HL-60 (cell line): Measurements from ENCODE around the gene TRIM14.
A peak's percentile ranks its signal among the peaks of the same experiment; 100 is the strongest.
"Not testable (repeated sequence)": the region's sequence is repeated elsewhere in the genome, so short reads cannot be mapped to it uniquely, and the experiment has no call there.

ENCODE experiments used
- DNase-seq, 2 experiments: peaks; one replicate each; pipeline ENCODE4 v3.0.0-alpha.2; 2010 to 2020; ENCODE audit warnings: low read depth in 1 of 2, low spot score in 1 of 2
- H3K27ac ChIP-seq: fragments of 250-450 bp; sonication (Bioruptor Pico); replicated peaks from 2 replicates; pipeline ENCODE4 v1.5.1; 2020; ENCODE audit warnings: mild to moderate bottlenecking, moderate library complexity
- H3K27me3 ChIP-seq: fragments of 250-450 bp; sonication (Bioruptor Pico); 2 replicates; pipeline ENCODE4 v1.5.1; 2021; ENCODE audit warnings: mild to moderate bottlenecking, moderate library complexity; ENCODE audit not compliant: insufficient read depth, poor library complexity, severe bottlenecking
- H3K4me3 ChIP-seq: replicated peaks from 2 replicates; pipeline ENCODE4 v1.5.1; 2011; ENCODE audit warnings: mild to moderate bottlenecking, control low read depth, low read length; ENCODE audit not compliant: insufficient read depth
- GABPA ChIP-seq: IDR thresholded peaks from 2 replicates; pipeline ENCODE4 v1.6.1; 2012; ENCODE audit warnings: low read depth
- POLR2AphosphoS5 ChIP-seq: IDR thresholded peaks from 2 replicates; pipeline ENCODE4 v1.6.1; 2012; ENCODE audit warnings: low read depth
- SPI1 ChIP-seq: IDR thresholded peaks from 2 replicates; pipeline ENCODE4 v1.6.1; 2012; ENCODE audit warnings: low read depth, mild to moderate bottlenecking, borderline replicate concordance
- TF ChIP-seq, protein P1 (sequence below): IDR thresholded peaks from 2 replicates; pipeline ENCODE4 v1.6.1; 2012; ENCODE audit warnings: low read depth; ENCODE audit not compliant: insufficient replicate concordance
- TF ChIP-seq, protein P2 (sequence below): IDR thresholded peaks from one replicate; pipeline ENCODE4 v1.5.1; 2011; ENCODE audit warnings: low read length, control low read depth, inconsistent platforms; ENCODE audit not compliant: insufficient read depth

TRIM14 gene

DNA sequence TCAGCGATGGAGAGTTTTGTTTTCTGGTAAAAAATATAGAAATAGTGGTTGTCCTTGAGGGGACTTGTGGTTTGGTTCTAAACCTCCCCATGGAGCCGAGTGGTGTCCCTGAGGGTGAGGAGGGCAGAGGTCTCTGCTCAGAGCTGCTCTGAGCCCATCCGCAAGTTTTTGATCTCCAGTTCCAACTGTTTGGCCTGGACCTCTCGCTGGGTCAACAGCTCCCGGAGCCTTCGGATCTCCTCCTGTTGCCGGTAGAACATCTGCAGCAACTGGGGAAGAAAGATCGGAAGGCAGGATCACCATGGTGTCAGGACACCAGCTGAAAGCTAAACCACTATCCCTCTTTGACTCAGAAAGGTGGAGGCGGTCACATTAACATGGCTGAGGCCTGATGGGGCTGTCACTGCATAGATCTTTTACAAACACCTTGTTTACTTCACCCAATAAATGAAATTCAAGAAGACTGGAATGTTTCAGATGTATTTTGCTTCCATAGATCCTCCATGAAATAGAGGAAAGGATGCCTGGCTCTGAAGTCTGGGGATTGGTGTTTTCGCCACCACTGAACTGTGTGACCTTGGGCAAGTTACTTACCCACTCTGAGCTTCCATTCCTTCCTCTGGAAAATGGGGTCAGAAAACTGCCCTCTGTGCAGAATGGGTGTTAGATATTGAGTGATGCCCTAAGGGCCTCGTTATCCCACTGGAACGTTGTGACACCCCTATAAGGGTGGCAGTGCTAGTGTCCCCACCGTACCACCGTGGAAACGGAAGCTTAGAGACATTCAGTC is 5.8 kb upstream of the TRIM14 start:
- Histone ChIP-seq H3K27me3 (no peaks in the 10 kb centered on the region), H3K4me3 (no peak overlapping the region), H3K27ac (no peak overlapping the region)
- DNase-seq = no peak
- TF ChIP-seq, protein P1, sequence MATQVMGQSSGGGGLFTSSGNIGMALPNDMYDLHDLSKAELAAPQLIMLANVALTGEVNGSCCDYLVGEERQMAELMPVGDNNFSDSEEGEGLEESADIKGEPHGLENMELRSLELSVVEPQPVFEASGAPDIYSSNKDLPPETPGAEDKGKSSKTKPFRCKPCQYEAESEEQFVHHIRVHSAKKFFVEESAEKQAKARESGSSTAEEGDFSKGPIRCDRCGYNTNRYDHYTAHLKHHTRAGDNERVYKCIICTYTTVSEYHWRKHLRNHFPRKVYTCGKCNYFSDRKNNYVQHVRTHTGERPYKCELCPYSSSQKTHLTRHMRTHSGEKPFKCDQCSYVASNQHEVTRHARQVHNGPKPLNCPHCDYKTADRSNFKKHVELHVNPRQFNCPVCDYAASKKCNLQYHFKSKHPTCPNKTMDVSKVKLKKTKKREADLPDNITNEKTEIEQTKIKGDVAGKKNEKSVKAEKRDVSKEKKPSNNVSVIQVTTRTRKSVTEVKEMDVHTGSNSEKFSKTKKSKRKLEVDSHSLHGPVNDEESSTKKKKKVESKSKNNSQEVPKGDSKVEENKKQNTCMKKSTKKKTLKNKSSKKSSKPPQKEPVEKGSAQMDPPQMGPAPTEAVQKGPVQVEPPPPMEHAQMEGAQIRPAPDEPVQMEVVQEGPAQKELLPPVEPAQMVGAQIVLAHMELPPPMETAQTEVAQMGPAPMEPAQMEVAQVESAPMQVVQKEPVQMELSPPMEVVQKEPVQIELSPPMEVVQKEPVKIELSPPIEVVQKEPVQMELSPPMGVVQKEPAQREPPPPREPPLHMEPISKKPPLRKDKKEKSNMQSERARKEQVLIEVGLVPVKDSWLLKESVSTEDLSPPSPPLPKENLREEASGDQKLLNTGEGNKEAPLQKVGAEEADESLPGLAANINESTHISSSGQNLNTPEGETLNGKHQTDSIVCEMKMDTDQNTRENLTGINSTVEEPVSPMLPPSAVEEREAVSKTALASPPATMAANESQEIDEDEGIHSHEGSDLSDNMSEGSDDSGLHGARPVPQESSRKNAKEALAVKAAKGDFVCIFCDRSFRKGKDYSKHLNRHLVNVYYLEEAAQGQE = no peak
- TF ChIP-seq, protein P2, sequence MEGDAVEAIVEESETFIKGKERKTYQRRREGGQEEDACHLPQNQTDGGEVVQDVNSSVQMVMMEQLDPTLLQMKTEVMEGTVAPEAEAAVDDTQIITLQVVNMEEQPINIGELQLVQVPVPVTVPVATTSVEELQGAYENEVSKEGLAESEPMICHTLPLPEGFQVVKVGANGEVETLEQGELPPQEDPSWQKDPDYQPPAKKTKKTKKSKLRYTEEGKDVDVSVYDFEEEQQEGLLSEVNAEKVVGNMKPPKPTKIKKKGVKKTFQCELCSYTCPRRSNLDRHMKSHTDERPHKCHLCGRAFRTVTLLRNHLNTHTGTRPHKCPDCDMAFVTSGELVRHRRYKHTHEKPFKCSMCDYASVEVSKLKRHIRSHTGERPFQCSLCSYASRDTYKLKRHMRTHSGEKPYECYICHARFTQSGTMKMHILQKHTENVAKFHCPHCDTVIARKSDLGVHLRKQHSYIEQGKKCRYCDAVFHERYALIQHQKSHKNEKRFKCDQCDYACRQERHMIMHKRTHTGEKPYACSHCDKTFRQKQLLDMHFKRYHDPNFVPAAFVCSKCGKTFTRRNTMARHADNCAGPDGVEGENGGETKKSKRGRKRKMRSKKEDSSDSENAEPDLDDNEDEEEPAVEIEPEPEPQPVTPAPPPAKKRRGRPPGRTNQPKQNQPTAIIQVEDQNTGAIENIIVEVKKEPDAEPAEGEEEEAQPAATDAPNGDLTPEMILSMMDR = no peak
- TF ChIP-seq SPI1 (no peak), GABPA (no peak)

DNA sequence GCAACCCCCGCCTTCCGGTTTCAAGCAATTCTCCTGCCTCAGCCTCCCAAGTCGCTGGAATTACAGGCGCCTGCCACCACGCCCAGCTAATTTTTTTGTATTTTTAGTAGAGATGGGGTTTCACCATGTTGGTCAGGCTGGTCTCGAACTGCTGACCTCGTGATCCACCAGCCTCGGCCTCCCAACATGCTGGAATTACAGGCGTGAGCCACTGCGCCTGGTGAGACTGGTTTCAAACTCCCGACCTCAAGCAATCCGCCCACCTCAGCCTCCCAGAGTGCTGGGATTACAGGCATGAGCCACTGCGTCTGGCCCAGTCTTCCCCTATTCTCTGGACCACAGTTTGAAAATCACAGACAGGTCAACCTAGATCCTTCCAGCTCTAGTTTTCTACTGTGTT is 5.1 kb upstream of the TRIM14 start:
- H3K27ac ChIP-seq, H3K27me3 ChIP-seq, H3K4me3 ChIP-seq, DNase-seq: not testable (repeated sequence)

- H3K27ac ChIP-seq = peak overlapping the region; percentile 96
- DNase-seq = peak in 1 of 2 experiments; percentile 66
Measured at GRCh38 chr9:98121058-98121457, 2.0 kb upstream of the TRIM14 start.

DNA sequence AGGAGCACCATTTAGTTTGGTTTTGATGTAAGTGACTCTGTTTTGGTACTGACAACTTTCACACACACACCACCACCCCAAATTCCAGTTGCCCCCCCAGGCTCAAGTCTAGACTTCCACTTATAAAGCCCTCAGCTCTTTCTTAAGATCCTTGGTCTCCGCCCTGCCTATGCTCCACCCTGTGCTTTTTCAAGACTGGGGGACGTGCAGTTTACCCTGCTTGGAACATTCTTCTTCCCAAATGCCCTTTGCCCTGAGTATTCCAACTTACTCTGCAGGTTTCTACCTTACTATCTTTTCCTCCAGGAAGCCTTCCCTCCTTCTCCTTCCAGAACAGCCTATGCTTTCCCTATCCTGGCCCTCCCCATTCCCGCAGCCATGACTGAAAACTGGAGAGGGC is 1.5 kb upstream of the TRIM14 start:
- no peak for TF ChIP-seq POLR2AphosphoS5
- TF ChIP-seq, protein P2 = no peak
- TF ChIP-seq, protein P1 = no peak
- no peak for TF ChIP-seq GABPA
- TF ChIP-seq SPI1 = no peak
- H3K27ac ChIP-seq = peak overlapping the region; percentile 96
- H3K27me3 ChIP-seq = no peaks in the 10 kb centered on the region
- no peak for DNase-seq
- no peak overlapping the region for H3K4me3 ChIP-seq

More at GRCh38 chr9:98121058-98121457, 2.0 kb upstream of the TRIM14 start:
- H3K4me3 ChIP-seq = no peak overlapping the region
- TF ChIP-seq, protein P1 = no peak
- peak; percentile 80 for TF ChIP-seq SPI1
- no peaks in the 10 kb centered on the region for H3K27me3 ChIP-seq
